Liver (tissue), 9 donors: Measurements from ENCODE around the gene DOP1B. TPM values are rescaled to one million over a fixed set of nuclear protein-coding genes. Genes with fewer than 3 reads are reported as not detected.

ENCODE experiments used
- DNase-seq: peaks from one replicate; pipeline ENCODE4 v3.0.0-alpha.2; 2017; ENCODE audit warnings: low spot score
- H3K27ac ChIP-seq, 2 donors: one replicate each; pipeline ENCODE4 v1.7.0; 2013; ENCODE audit warnings: inconsistent platforms in 2 of 2, low read length in 2 of 2, control low read depth in 1 of 2, low read depth in 1 of 2, mild to moderate bottlenecking in 1 of 2
- H3K27me3 ChIP-seq, 4 donors: one replicate each; pipeline versions ENCODE4 v1.6.1 to v1.7.0; 2013; ENCODE audit warnings: low read length in 3 of 4, inconsistent platforms in 1 of 4, mild to moderate bottlenecking in 1 of 4, moderate library complexity in 1 of 4; ENCODE audit not compliant: control insufficient read depth in 4 of 4, insufficient read depth in 4 of 4
- H3K36me3 ChIP-seq, 4 donors: one replicate each; pipeline versions ENCODE4 v1.6.1 to v1.7.0; 2013; ENCODE audit warnings: low read length in 3 of 4, mild to moderate bottlenecking in 3 of 4, low read depth in 1 of 4, moderate library complexity in 1 of 4; ENCODE audit not compliant: control insufficient read depth in 4 of 4, insufficient read depth in 3 of 4
- H3K4me1 ChIP-seq, 4 donors: one replicate each; pipeline versions ENCODE4 v1.6.1 to v1.7.0; 2013; ENCODE audit warnings: low read length in 3 of 4, mild to moderate bottlenecking in 3 of 4, moderate library complexity in 1 of 4; ENCODE audit not compliant: control insufficient read depth in 4 of 4, insufficient read depth in 4 of 4
- H3K4me3 ChIP-seq, 3 donors: one replicate each; pipeline versions ENCODE4 v1.6.1 to v1.7.0; 2013; ENCODE audit warnings: low read length in 3 of 3, control low read depth in 1 of 3, low read depth in 1 of 3, mild to moderate bottlenecking in 1 of 3
- H3K9ac ChIP-seq, 2 donors: one replicate each; pipeline ENCODE4 v1.7.0; 2013; ENCODE audit warnings: low read length in 2 of 2, mild to moderate bottlenecking in 2 of 2, moderate library complexity in 2 of 2, control low read depth in 1 of 2, low read depth in 1 of 2
- H3K9me3 ChIP-seq, 4 donors: one replicate each; pipeline versions ENCODE4 v1.6.1 to v1.7.0; 2013; ENCODE audit warnings: low read length in 3 of 4; ENCODE audit not compliant: control insufficient read depth in 4 of 4
- ATF3 ChIP-seq: IDR thresholded peaks from 2 replicates; pipeline ENCODE4 v1.6.1; 2016; ENCODE audit warnings: antibody characterized with exemption
- CTCF ChIP-seq: fragments of 150-350 bp; IDR thresholded peaks from 2 replicates; pipeline ENCODE4 v1.5.1; 2017; ENCODE audit warnings: improper control_type of control experiment, low read depth, low read length; ENCODE audit not compliant: missing input control
- EGR1 ChIP-seq, 2 donors: IDR thresholded peaks; 2 replicates each; pipeline ENCODE4 v1.6.1; 2016 to 2018; ENCODE audit warnings: antibody characterized with exemption in 2 of 2, low read depth in 2 of 2
- FOXA1 ChIP-seq: IDR thresholded peaks from 2 replicates; pipeline ENCODE4 v1.6.1; 2016; ENCODE audit warnings: antibody characterized with exemption
- FOXA2 ChIP-seq: IDR thresholded peaks from 2 replicates; pipeline ENCODE4 v1.6.1; 2016; ENCODE audit warnings: antibody characterized with exemption
- GABPA ChIP-seq, 2 donors: IDR thresholded peaks in 1 of 2; conservative IDR thresholded peaks in 1 of 2; 2 replicates each; pipeline ENCODE4 v1.6.1; 2016; ENCODE audit warnings: antibody characterized with exemption in 2 of 2, mild to moderate bottlenecking in 1 of 2, moderate library complexity in 1 of 2
- HNF4A ChIP-seq, 2 donors: conservative IDR thresholded peaks; 2 replicates each; pipeline ENCODE4 v1.6.1; 2016; ENCODE audit warnings: antibody characterized with exemption in 2 of 2, mild to moderate bottlenecking in 2 of 2
- HNF4G ChIP-seq: IDR thresholded peaks from 2 replicates; pipeline ENCODE4 v1.6.1; 2016; ENCODE audit warnings: antibody characterized with exemption
- JUND ChIP-seq, 2 donors: IDR thresholded peaks; 2 replicates each; pipeline ENCODE4 v1.6.1; 2016; ENCODE audit warnings: antibody characterized with exemption in 2 of 2
- MAX ChIP-seq: IDR thresholded peaks from 2 replicates; pipeline ENCODE4 v1.6.1; 2016; ENCODE audit warnings: antibody characterized with exemption
- NR2F2 ChIP-seq: IDR thresholded peaks from 2 replicates; pipeline ENCODE4 v1.6.1; 2016; ENCODE audit warnings: antibody characterized with exemption
- RAD21 ChIP-seq, 2 donors: IDR thresholded peaks; 2 replicates each; pipeline ENCODE4 v1.6.1; 2016; ENCODE audit warnings: antibody characterized with exemption in 2 of 2, mild to moderate bottlenecking in 2 of 2
- RXRA ChIP-seq, 2 donors: IDR thresholded peaks; 2 replicates each; pipeline ENCODE4 v1.6.1; 2017 to 2018; ENCODE audit warnings: antibody characterized with exemption in 2 of 2, mild to moderate bottlenecking in 1 of 2
- SP1 ChIP-seq: IDR thresholded peaks from 2 replicates; pipeline ENCODE4 v1.6.1; 2018; ENCODE audit warnings: antibody characterized with exemption, mild to moderate bottlenecking
- TAF1 ChIP-seq: conservative IDR thresholded peaks from 2 replicates; pipeline ENCODE4 v1.6.1; 2016; ENCODE audit warnings: antibody characterized with exemption, mild to moderate bottlenecking
- YY1 ChIP-seq: IDR thresholded peaks from 2 replicates; pipeline ENCODE4 v1.6.1; 2016; ENCODE audit warnings: antibody characterized with exemption, mild to moderate bottlenecking
- WGBS: extraction: QIAGEN DNeasy Blood & Tissue Kit; methylation state at CpG from one replicate; pipeline ENCODE4 v1.1.7; 2013; 5-methylcytosine and 5-hydroxymethylcytosine counted together
- polyA plus RNA-seq, 2 donors: library from polyadenylated mRNA; stranded (reverse) in 1 of 2; unstranded in 1 of 2; fragments of 200-250 nt in 1 of 2; fragments of >200 nt in 1 of 2; fragmentation: Nextera tagmentation in 1 of 2; extraction: Ambion mirVana in 1 of 2; gene quantifications; one replicate each; pipeline versions ENCODE4 v1.2.1 to v1.2.3, GENCODE V29; 2013 to 2015
- total RNA-seq, 2 donors: library from RNA; depleted of rRNA; stranded (reverse); fragments of >200 nt; gene quantifications; one replicate each; pipeline ENCODE4 v1.2.3, GENCODE V29; 2014
- TF ChIP-seq, protein P1 (sequence below): IDR thresholded peaks from 2 replicates; pipeline ENCODE4 v1.6.1; 2016; ENCODE audit warnings: antibody characterized with exemption, mild to moderate bottlenecking
- TF ChIP-seq, protein P2 (sequence below): IDR thresholded peaks from 2 replicates; pipeline ENCODE4 v1.6.1; 2016; ENCODE audit warnings: antibody characterized with exemption
- donor health status: healthy.
- donor health status: healthy.
- donor health status: healthy.
- donor health status: healthy.
- donor health status: healthy.

DOP1B gene
- total and polyA plus RNA-seq, 4 donors, result 5.8 to 7.1 (median 6.3) TPM

- no peaks in the 10 kb centered on the region for H3K27me3 ChIP-seq
- no peak for DNase-seq
- H3K4me1 ChIP-seq, result peaks cover 0 to 11% (median 5%) of the 10 kb centered on the region in 4 donors
- no peak overlapping the region for H3K27ac ChIP-seq
- no peaks in the 10 kb centered on the region for H3K36me3 ChIP-seq
- H3K4me3 ChIP-seq, result no peak overlapping the region
- no peak overlapping the region for H3K9ac ChIP-seq
- H3K9me3 ChIP-seq, result no peaks in the 10 kb centered on the region
- 76% methylated on average over 11 of the region's 11 CpGs for WGBS
- TF ChIP-seq RAD21 (IDR thresholded peaks at IDR 0.05), result peak; percentile 49 to 61
- TF ChIP-seq JUND (IDR thresholded peaks at IDR 0.05), result peak in 1 of 2 donors; percentile 43
- no peak for TF ChIP-seq CTCF
- peak; percentile 83 for TF ChIP-seq SP1
- peak; percentile 77 for TF ChIP-seq HNF4G
- peak; percentile 36 for TF ChIP-seq FOXA2
- no peak for TF ChIP-seq MAX
- TF ChIP-seq TAF1, result no peak
- TF ChIP-seq ATF3, result no peak
- TF ChIP-seq EGR1 (IDR thresholded peaks at IDR 0.05; ENCODE audit: low read depth in 2 of 2), result peak in 1 of 2 donors; percentile 31
- peak; percentile 36 for TF ChIP-seq YY1
- no peak for TF ChIP-seq NR2F2
- peak; percentile 70 for TF ChIP-seq FOXA1
- TF ChIP-seq, protein P1, sequence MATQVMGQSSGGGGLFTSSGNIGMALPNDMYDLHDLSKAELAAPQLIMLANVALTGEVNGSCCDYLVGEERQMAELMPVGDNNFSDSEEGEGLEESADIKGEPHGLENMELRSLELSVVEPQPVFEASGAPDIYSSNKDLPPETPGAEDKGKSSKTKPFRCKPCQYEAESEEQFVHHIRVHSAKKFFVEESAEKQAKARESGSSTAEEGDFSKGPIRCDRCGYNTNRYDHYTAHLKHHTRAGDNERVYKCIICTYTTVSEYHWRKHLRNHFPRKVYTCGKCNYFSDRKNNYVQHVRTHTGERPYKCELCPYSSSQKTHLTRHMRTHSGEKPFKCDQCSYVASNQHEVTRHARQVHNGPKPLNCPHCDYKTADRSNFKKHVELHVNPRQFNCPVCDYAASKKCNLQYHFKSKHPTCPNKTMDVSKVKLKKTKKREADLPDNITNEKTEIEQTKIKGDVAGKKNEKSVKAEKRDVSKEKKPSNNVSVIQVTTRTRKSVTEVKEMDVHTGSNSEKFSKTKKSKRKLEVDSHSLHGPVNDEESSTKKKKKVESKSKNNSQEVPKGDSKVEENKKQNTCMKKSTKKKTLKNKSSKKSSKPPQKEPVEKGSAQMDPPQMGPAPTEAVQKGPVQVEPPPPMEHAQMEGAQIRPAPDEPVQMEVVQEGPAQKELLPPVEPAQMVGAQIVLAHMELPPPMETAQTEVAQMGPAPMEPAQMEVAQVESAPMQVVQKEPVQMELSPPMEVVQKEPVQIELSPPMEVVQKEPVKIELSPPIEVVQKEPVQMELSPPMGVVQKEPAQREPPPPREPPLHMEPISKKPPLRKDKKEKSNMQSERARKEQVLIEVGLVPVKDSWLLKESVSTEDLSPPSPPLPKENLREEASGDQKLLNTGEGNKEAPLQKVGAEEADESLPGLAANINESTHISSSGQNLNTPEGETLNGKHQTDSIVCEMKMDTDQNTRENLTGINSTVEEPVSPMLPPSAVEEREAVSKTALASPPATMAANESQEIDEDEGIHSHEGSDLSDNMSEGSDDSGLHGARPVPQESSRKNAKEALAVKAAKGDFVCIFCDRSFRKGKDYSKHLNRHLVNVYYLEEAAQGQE, result peak; percentile 38
- TF ChIP-seq RXRA (IDR thresholded peaks at IDR 0.05), result peak; percentile 73 to 89
- no peak for TF ChIP-seq GABPA (IDR thresholded peaks at IDR 0.05 in 1 of 2, conservative IDR thresholded peaks at IDR 0.05 in 1 of 2)
- peak; percentile 91 to 92 for TF ChIP-seq HNF4A (conservative IDR thresholded peaks at IDR 0.05)
- TF ChIP-seq, protein P2, sequence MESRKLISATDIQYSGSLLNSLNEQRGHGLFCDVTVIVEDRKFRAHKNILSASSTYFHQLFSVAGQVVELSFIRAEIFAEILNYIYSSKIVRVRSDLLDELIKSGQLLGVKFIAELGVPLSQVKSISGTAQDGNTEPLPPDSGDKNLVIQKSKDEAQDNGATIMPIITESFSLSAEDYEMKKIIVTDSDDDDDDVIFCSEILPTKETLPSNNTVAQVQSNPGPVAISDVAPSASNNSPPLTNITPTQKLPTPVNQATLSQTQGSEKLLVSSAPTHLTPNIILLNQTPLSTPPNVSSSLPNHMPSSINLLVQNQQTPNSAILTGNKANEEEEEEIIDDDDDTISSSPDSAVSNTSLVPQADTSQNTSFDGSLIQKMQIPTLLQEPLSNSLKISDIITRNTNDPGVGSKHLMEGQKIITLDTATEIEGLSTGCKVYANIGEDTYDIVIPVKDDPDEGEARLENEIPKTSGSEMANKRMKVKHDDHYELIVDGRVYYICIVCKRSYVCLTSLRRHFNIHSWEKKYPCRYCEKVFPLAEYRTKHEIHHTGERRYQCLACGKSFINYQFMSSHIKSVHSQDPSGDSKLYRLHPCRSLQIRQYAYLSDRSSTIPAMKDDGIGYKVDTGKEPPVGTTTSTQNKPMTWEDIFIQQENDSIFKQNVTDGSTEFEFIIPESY, result peak; percentile 53
Observed at GRCh38 chr21:36183144-36183795, 26.6 kb downstream of the DOP1B start.
